Measurements from ENCODE around the gene TOLLIP.
"Not testable (repeated sequence)": the region's sequence is repeated elsewhere in the genome, so short reads cannot be mapped to it uniquely, and the experiment has no call there.

The TOLLIP gene

GRCh38 chr11:1246301-1246700 lies 63.1 kb downstream of the TOLLIP start:
- DNase-seq (ENCODE audit: low read depth in 2 of 2): not testable (repeated sequence)

DNA sequence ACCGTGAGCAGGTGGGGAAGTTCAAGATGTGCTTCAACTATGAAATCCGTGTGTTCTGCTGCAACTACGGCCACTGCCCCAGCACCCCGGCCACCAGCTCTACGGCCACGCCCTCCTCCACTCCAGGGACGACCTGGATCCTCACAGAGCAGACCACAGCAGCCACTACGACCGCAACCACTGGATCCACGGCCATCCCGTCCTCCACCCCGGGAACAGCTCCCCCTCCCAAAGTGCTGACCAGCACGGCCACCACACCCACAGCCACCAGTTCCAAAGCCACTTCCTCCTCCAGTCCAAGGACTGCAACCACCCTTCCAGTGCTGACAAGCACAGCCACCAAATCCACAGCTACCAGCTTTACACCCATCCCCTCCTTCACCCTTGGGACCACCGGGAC lies 63.7 kb downstream of the TOLLIP start:
- not testable (repeated sequence) for DNase-seq (ENCODE audit: low read depth in 2 of 2)

DNA sequence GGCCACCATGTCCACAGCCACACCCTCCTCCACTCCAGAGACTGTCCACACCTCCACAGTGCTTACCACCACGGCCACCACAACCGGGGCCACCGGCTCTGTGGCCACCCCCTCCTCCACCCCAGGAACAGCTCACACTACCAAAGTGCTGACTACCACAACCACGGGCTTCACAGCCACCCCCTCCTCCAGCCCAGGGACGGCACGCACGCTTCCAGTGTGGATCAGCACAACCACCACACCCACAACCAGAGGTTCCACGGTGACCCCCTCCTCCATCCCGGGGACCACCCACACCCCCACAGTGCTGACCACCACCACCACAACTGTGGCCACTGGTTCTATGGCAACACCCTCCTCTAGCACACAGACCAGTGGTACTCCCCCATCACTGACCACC lies 64.9 kb downstream of the TOLLIP start:
- not testable (repeated sequence) for DNase-seq (ENCODE audit: low read depth in 2 of 2)

- not testable (repeated sequence) for DNase-seq (ENCODE audit: low read depth in 2 of 2)
These were observed 65.9 kb downstream of the TOLLIP start for GRCh38 chr11:1243521-1243920.

GRCh38 chr11:1242751-1243150 lies 66.7 kb downstream of the TOLLIP start:
- DNase-seq (ENCODE audit: low read depth in 2 of 2): not testable (repeated sequence)

DNA sequence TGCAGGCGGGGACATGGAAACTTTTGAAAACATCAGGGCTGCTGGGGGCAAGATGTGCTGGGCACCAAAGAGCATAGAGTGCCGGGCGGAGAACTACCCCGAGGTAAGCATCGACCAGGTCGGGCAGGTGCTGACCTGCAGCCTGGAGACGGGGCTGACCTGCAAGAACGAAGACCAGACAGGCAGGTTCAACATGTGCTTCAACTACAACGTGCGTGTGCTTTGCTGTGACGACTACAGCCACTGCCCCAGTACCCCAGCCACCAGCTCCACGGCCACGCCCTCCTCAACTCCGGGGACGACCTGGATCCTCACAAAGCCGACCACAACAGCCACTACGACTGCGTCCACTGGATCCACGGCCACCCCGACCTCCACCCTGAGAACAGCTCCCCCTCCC lies 67.1 kb downstream of the TOLLIP start:
- DNase-seq (ENCODE audit: low read depth in 2 of 2): no peak

GRCh38 chr11:1241706-1242105 lies 67.7 kb downstream of the TOLLIP start:
- DNase-seq (ENCODE audit: low read depth in 2 of 2): no peak

GRCh38 chr11:1240771-1241170 lies 68.7 kb downstream of the TOLLIP start:
- DNase-seq (ENCODE audit: low read depth in 2 of 2): no peak

DNA sequence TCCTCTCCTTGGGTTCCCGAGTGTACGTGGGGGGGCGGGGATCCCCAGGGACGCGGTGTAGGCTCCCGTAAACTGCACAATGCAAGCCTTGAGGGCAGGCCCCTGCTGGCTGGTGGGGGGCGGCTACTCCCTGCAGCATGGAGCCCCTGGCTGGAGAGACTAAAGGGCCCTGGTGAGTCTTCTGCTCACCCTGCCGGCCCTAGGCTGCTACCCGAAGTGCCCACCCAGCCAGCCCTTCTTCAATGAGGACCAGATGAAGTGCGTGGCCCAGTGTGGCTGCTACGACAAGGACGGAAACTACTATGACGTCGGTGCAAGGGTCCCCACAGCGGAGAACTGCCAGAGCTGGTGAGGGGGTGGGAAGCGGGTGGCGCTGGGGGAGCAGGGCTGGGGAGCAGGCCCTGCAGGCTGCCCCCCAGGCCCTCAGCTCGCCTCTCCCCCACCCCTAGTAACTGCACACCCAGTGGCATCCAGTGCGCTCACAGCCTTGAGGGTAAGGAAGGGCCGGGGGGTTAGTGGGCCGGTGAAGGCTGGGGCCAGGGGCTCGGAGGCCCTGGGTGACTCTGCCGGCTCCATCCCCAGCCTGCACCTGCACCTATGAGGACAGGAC lies 69.7 kb downstream of the TOLLIP start:
- DNase-seq (ENCODE audit: low read depth in 2 of 2): no peak

GRCh38 chr11:1238767-1239595 lies 70.5 kb downstream of the TOLLIP start:
- no peak for DNase-seq (ENCODE audit: low read depth in 2 of 2)

DNA sequence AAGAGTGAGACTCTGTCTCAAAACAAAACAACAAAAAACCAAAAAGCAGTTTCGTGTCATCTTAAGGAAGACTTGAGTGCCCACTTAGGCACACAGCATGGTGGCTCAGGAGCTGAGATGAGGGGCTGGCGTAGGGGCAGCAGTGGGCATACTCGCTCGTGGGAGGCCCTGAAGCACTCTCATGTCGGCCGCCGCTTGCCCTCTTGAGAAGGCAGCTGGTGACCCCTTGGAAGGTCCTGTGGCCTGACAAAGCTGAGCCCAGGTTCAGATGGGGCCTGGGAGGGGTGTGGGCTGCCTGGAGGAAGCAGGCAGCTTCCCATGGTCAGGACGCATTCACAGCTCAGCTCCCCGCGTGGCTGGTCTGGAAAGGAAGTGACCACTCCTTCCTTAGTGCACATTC lies 71.6 kb downstream of the TOLLIP start:
- no peak for DNase-seq (ENCODE audit: low read depth in 2 of 2)

DNA sequence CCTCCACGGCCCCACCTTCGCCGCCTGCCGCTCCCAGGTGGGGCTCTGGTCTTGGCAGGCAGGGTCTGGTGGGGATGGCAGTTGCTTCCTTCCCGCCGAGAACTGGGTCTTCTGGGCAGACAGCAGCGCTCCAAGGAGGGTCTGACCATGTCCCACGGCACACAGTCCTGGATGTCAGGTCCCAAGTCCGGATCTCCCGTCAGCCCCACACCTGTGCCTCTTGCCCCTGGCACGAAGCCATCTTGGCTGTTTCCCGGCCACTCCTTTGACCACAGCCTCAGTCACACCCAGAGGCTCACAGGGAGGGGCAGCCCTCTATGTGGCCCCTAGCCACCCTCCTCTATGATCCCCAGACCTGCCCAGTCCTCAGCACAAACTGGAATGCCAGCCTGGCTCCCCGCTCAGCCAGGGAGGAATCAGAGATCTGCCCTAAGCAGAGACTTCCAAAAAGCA lies 72.3 kb downstream of the TOLLIP start:
- DNase-seq (ENCODE audit: low read depth in 2 of 2): no peak

- no peak for DNase-seq (ENCODE audit: low read depth in 2 of 2)
These were observed 72.9 kb downstream of the TOLLIP start for GRCh38 chr11:1236316-1237127.

DNA sequence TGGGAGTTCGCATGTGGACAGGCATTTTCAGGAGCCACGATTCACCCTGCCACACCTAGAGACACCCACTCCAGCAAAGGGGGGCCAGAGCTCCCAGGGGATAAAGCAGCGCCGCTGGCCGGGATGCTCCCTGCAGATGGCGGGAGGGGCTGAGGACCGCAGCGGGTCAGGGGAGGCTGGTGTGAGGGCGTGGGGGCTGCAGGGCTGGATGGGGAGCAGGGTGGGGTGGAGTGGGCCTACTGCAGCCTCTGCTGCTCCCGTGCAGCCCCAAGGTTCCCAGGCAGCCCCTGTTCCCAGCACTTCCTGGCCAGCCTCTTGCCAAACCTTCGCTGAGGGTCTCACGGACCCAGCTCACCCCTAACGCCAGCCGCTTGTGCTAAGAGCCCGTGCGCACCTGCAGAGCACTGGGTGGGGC lies 73.5 kb downstream of the TOLLIP start:
- DNase-seq (ENCODE audit: low read depth in 2 of 2): no peak

- no peak for DNase-seq (ENCODE audit: low read depth in 2 of 2)
These were observed 74.0 kb downstream of the TOLLIP start for GRCh38 chr11:1235306-1235900.

- no peak for DNase-seq (ENCODE audit: low read depth in 2 of 2)
These were observed 74.6 kb downstream of the TOLLIP start for GRCh38 chr11:1234771-1235305.

GRCh38 chr11:1234054-1234720 lies 75.2 kb downstream of the TOLLIP start:
- DNase-seq (ENCODE audit: low read depth in 2 of 2): no peak

DNA sequence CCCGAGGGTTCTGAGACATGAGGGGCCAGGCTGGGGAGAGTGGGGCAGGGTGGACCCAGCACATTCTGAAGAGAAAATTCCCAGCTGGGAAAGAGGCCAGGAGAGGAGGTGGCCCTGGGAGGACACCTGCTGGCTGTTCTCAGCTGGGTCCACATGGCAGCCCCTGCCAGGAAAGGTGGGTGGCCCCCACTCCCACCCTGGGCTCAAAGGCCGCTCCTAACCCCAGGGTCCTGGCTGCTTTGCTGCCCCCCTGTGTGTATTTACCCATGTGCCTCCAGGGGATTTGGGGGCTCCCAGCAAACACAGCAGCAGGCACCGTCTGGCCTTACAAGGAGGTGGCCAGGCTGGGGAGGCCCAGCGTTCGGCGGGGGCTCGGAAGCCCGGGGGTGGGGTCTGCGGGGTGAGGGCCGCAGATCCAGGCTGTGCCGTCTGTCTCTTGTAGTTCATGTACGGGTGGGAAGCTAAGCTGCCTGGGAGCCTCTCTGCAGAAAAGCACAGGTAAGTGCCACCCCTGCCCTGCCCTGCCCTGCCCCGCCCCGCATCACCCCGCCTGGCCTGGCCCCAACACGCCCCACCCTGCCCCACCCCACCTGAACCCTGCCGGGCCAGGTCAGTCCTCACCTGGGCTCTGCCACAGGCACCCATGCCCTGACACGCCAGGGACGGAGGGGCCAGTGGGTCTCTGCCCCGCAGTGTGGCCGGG lies 75.9 kb downstream of the TOLLIP start:
- DNase-seq (ENCODE audit: low read depth in 2 of 2): no peak

- no peak for DNase-seq (ENCODE audit: low read depth in 2 of 2)
These were observed 76.5 kb downstream of the TOLLIP start for GRCh38 chr11:1232883-1233321.
